SJCRH30 (cell line): ENCODE data around the gene COL12A1. TPM values are rescaled to one million over a fixed set of nuclear protein-coding genes. Genes with fewer than 3 reads are reported as not detected.

ENCODE experiments used
- DNase-seq, 2 experiments: peaks; one replicate each; pipeline ENCODE4 v3.0.0-alpha.2; 2015 to 2020
- H3K27ac ChIP-seq: fragments of 250-450 bp; sonication (Bioruptor Pico); 2 replicates; pipeline ENCODE4 v1.5.1; 2020; ENCODE audit warnings: mild to moderate bottlenecking, moderate library complexity
- H3K27me3 ChIP-seq: fragments of 250-450 bp; sonication (Bioruptor Pico); 2 replicates; pipeline ENCODE4 v1.5.1; 2020; ENCODE audit warnings: mild to moderate bottlenecking, moderate library complexity
- H3K36me3 ChIP-seq: fragments of 250-450 bp; sonication (Bioruptor Pico); 2 replicates; pipeline ENCODE4 v1.5.1; 2020; ENCODE audit warnings: mild to moderate bottlenecking, moderate library complexity
- H3K4me1 ChIP-seq: fragments of 250-450 bp; sonication (Bioruptor Pico); 2 replicates; pipeline ENCODE4 v1.5.1; 2020; ENCODE audit warnings: mild to moderate bottlenecking, moderate library complexity
- H3K4me3 ChIP-seq: fragments of 250-450 bp; sonication (Bioruptor Pico); 2 replicates; pipeline ENCODE4 v1.5.1; 2020; ENCODE audit warnings: mild to moderate bottlenecking, moderate library complexity
- H3K9me3 ChIP-seq: fragments of 250-450 bp; sonication (Bioruptor Pico); replicated peaks from 2 replicates; pipeline ENCODE4 v1.5.1; 2020; ENCODE audit warnings: mild to moderate bottlenecking, moderate library complexity
- total RNA-seq: library from RNA; depleted of rRNA; stranded (reverse); fragments of >200 nt; shearing (Covaris generic); gene quantifications from 2 replicates; pipeline ENCODE4 v1.2.3, GENCODE V29; 2014

The COL12A1 gene
- total RNA-seq, 1 experiment from 2014 or later: 62.1 TPM

DNA sequence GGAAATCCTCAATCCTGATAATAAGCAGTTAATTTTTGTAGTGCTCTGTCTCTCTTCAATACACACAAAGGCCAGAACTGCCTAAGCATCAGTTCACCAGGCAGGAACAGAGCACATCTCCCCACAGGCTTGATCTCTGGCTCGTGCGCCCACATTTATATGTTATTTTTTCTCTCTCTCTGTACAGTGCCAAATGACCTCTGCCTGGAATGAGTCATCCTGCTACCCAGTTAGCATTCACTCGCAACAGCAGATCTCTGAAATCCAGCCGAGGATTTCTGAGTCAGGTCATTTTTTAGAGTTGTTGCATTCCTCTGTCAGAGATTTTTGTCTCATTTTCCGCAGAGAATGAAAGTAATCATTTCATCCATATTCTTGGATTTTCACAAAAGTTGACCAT, 107.1 kb downstream of the COL12A1 start:
- Histone ChIP-seq H3K4me3 (no peak overlapping the region), H3K36me3 (peaks cover 54% of the 10 kb centered on the region), H3K27me3 (no peaks in the 10 kb centered on the region), H3K27ac (no peak overlapping the region), H3K9me3 (no peaks in the 10 kb centered on the region), H3K4me1 (no peaks in the 10 kb centered on the region; the same call in 1 of the 2 replicates)
- peak; percentile 46 to 62 for DNase-seq

DNA sequence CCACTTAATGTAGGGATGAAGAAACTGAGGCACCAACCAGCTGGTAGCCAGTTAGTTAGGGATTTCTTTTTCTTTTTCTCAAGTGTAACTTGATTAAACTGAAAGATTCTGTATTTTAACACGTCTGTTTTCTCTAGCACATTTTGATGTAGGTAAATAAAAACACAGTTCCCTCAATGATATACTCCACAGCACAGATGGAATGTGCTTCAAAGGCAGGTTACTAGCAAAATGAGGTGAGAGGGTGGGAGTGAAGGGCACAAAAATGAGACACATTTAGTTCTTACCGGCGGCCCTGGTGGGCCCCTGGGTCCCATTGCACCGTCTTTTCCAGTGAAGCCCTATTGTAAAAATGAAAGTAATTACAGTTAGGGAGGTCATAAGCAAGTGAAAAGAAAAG, 108.9 kb downstream of the COL12A1 start:
- no peaks in the 10 kb centered on the region; the same call in 1 of the 2 replicates for H3K4me1 ChIP-seq
- no peak for DNase-seq
- H3K9me3 ChIP-seq: no peaks in the 10 kb centered on the region
- H3K36me3 ChIP-seq: peaks cover 46% of the 10 kb centered on the region
- H3K27me3 ChIP-seq: no peaks in the 10 kb centered on the region
- no peak overlapping the region for H3K27ac ChIP-seq
- H3K4me3 ChIP-seq: no peak overlapping the region

DNA sequence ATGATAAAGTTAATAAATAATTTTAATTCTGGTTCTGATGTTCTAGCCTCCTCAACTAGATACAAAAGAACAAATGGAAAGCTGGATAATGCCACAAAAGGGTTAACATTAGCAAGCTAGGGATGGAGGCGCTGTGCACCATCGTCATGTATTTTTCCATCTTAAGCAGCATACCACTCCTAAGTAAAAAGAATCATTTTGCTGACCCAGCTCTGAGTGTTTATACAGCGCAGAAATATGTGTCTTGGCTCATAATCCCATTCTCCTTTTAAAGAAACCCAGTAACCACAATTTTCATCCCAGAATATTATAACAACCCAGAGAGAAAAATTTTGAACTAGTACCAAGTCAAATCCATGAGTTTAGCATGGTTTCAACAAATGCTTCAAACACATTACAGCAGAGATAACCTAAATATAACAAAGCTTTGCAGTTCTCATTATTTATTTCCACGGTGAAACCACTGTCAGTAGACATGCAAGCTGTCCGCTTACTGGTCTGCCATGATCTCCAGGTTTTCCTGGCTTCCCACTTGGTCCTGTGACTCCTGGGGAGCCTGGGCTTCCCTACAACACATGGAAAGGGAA, 111.1 kb downstream of the COL12A1 start:
- Histone ChIP-seq H3K27ac (no peak overlapping the region), H3K4me1 (no peaks in the 10 kb centered on the region; the same call in 1 of the 2 replicates), H3K9me3 (no peaks in the 10 kb centered on the region), H3K36me3 (peaks cover 51% of the 10 kb centered on the region), H3K4me3 (no peak overlapping the region), H3K27me3 (no peaks in the 10 kb centered on the region)
- DNase-seq: no peak

DNA sequence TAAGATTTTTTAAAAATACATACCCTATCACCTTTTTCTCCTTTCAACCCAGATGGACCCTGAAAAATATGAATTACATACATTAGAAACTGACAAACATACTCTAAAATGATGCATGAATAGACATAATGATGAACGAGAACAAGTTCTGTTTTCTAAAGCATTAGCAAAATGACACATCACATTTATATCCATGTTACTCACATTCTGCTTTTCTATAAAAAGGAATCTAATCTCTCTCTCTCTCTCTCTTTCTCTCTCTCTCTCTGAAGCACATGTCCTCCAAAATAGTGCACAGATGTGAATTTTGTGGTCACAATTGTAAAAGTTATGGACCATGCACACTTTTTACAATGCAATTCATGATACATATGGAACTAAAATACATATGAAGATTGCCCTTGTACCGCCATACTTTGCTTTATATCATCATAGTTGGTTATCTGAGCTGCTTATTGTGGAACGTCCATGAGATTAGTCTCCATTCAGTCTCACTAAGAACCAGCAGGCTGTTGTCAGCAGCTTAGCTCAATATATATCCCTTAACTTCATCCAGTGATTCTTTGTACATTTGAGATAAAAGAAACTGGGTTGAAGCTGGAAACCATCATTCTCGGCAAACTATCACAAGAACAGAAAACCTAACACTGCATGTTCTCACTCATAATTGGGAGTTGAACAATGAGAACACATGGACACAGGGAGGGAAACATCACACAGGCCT, 114.2 kb downstream of the COL12A1 start:
- Histone ChIP-seq H3K27me3 (no peaks in the 10 kb centered on the region), H3K4me3 (no peak overlapping the region), H3K9me3 (no peaks in the 10 kb centered on the region), H3K4me1 (no peaks in the 10 kb centered on the region), H3K36me3 (peaks cover 51% of the 10 kb centered on the region), H3K27ac (no peak overlapping the region)
- no peak for DNase-seq

DNA sequence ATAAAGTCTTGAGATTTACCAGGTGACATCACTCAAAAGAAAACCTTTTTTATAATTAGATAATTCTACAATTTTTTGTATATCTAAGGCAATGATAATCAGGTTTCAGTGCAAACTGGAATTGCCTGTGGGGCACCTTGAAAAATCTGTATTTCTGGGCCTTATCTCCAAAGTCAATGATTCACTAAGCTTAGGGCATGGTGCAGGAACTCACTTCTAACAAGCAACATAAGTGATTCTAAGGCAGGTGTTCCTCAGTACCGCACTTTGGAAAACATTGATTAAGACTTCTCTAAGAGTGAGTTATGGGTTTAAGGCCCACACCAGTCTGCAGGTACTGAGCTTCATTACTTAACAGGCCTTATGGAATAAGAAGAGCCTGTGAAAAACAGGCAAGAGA, 115.3 kb downstream of the COL12A1 start:
- Histone ChIP-seq H3K4me1 (no peaks in the 10 kb centered on the region), H3K9me3 (no peaks in the 10 kb centered on the region), H3K27ac (no peak overlapping the region), H3K4me3 (no peak overlapping the region), H3K36me3 (peaks cover 48% of the 10 kb centered on the region), H3K27me3 (no peaks in the 10 kb centered on the region)
- no peak for DNase-seq

DNA sequence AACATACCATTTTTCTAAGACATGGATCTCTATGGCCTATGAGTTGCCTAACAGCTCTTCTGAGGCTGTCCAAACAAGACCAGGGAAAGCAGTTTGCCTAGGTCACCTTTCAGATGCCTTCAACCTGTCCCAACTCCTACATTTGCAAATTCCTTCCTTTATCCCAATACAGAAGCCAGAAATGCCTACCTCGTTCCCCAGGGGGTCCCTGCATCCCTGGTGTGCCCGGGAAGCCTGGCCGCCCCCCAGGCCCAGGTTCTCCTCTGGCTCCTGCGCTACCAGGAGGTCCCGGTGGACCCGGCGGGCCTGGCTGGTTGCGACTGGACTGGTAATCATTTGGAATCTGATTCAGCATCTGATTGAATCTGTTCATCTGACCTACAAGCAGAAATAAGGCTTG, 115.9 kb downstream of the COL12A1 start:
- H3K4me1 ChIP-seq: no peaks in the 10 kb centered on the region
- no peak overlapping the region for H3K4me3 ChIP-seq
- DNase-seq: no peak
- no peaks in the 10 kb centered on the region for H3K27me3 ChIP-seq
- H3K9me3 ChIP-seq: no peaks in the 10 kb centered on the region
- peaks cover 48% of the 10 kb centered on the region for H3K36me3 ChIP-seq
- no peak overlapping the region for H3K27ac ChIP-seq

DNA sequence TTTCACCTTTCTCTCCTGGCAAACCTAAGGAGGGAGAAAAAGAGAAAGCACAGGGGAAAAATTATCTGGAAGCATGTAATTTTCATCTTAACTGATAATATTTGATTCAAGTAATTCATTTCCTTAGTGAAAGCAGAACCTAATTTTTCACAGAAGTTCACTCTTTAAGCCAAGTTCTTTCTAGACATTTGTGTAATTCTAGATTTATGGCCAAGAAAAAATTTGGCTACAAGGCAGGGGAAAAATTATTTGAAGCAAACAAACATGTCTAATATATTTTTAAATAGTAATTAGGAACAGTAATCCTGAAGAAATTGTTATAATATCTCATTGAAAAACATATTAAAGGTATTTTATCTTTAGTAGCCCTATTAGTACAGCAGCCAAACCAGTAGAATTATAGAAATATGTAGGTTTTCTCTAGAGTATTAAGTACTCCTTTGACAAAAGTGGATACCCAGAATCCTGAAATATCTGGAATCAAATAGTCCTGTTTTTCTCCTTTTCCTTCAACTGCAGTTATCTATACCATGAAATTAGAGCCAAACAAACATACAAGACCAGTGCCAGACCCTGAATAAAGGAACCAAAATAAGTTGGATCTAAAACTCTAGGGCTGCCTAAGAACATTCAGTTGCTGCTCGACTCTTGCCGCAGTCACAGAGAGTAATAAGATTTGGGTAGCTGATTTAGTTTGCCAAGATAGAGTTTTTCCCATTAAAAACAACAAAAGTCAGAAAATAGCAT, 116.5 kb downstream of the COL12A1 start:
- no peaks in the 10 kb centered on the region for H3K9me3 ChIP-seq
- DNase-seq: no peak
- no peaks in the 10 kb centered on the region for H3K27me3 ChIP-seq
- no peak overlapping the region for H3K4me3 ChIP-seq
- H3K27ac ChIP-seq: no peak overlapping the region
- H3K4me1 ChIP-seq: no peaks in the 10 kb centered on the region
- H3K36me3 ChIP-seq: peaks cover 45% of the 10 kb centered on the region

DNA sequence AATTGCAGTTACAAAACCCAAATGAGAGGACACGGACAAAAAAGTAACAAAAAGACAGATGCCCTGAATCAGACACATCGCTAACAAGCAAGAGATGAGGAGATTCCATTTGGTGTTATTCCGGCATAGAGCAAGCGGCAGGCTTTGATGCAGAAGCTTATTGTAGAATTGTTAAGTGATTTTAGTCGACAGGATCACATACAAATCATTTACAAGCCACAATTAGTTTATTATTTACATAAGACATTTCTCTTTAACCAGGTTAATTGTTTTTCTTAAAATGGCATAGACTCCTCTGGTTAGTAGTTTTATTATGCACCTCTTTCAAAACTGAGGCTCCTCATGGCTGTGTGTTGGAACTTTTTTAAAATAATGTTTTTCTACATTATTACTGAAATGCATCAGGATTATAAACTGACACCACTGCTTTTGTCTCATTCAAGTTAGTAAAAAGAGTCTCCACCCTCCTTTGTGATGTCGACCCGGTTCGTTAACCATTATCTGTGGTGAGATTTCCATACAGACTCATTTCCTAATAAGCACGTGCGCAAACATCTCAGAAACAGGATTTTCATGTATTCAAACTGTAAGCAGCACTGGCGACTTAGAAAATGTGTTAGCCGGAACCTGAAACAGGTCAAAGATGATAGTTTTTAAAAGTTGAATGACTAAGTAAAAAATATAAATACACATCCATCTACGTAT, 119.8 kb downstream of the COL12A1 start:
- Histone ChIP-seq H3K4me1 (no peaks in the 10 kb centered on the region), H3K27ac (no peak overlapping the region), H3K4me3 (no peak overlapping the region), H3K36me3 (peaks cover 32% of the 10 kb centered on the region), H3K9me3 (no peaks in the 10 kb centered on the region), H3K27me3 (no peaks in the 10 kb centered on the region)
- no peak for DNase-seq

DNA sequence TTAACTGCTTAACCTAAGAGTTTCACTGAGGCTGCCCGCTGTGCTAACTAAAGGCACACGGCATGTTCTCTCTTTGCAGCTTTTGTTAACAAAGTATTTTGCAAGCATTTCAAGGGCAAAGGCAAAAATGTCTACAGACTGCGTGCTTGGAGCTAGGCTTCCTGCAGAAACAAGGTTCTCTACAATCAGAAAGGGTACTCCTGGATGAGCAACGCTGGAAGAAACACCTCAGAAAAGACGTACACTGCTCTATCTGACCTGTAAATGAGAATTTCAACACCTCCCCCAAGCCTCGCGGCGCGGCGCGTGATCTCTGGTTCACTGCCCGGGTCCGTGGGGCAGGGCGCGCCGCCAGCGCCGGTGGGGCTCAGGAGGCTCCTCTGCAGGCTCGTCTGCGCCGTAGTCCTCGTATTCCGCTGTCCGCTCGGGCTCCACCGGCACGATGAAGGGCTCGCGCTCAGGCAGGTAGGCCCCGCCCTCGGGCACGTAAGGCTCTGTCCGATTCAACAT, 120.9 kb downstream of the COL12A1 start:
- Histone ChIP-seq H3K27ac (no peak overlapping the region), H3K27me3 (no peaks in the 10 kb centered on the region), H3K4me1 (no peaks in the 10 kb centered on the region), H3K9me3 (no peaks in the 10 kb centered on the region), H3K36me3 (peaks cover 26% of the 10 kb centered on the region), H3K4me3 (no peak overlapping the region)
- no peak for DNase-seq

DNA sequence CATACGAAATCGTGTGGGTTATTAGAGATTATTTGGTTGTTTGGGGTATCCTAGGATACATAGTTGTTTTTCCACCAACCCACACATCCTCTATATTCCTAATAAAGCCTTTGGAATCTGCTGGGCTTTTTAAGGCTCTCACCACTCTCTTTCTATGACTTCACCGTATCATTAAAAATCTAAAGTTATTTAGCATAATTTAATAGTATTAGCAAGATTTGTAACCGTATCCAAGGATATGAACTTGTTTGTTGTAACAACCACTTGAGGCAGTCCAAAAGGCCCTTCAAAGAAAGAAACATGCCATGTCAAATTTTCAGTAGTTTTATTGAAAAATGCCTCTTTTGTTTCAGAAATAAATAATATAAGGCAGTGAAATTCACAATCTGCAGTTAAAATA, 121.8 kb downstream of the COL12A1 start:
- Histone ChIP-seq H3K36me3 (peaks cover 18% of the 10 kb centered on the region), H3K9me3 (no peaks in the 10 kb centered on the region), H3K27ac (no peak overlapping the region), H3K4me3 (no peak overlapping the region), H3K27me3 (no peaks in the 10 kb centered on the region), H3K4me1 (no peaks in the 10 kb centered on the region)
- DNase-seq: no peak

DNA sequence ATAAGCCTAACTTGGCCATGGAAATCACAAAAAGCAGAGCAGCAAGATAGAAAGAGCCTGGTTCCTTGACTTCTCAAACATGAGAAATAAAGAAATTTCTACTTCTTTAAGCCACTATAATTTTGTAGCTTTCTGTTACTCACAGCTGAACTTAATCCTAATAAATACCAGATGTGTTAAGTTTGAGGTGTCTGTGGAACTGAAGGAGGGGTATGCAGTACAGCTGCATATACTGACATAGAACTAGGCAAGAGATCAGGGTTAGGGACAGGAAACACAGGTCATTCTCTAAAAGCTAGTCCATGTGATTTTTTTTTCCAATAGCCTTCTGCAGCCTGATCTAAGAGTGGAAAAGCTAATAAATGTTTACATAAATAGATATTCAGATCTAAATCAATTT, 123.9 kb downstream of the COL12A1 start:
- H3K36me3 ChIP-seq: peaks cover 9% of the 10 kb centered on the region
- H3K27me3 ChIP-seq: no peaks in the 10 kb centered on the region
- H3K9me3 ChIP-seq: no peaks in the 10 kb centered on the region
- no peak overlapping the region for H3K4me3 ChIP-seq
- no peaks in the 10 kb centered on the region for H3K4me1 ChIP-seq
- DNase-seq: no peak
- H3K27ac ChIP-seq: no peak overlapping the region

DNA sequence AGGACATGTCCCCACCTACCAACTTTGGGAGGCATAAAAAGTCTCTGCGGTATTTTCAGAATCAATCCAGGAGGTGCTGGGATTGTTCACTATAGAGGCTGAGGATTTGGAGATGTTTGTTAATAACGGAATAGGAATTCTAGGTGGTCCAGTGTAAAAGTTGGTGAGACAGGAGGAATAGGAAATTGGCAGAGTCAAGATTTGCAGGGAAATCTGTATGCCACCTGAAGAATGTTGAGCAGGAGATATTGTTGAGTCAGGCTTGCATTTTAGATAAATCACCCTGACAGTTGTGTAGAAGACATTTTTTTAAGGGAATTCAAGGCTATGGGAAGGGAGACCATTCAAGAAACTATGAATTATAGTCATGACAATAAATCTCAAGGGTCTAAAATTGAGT, 124.8 kb downstream of the COL12A1 start:
- no peaks in the 10 kb centered on the region for H3K9me3 ChIP-seq
- no peak overlapping the region for H3K27ac ChIP-seq
- H3K27me3 ChIP-seq: no peaks in the 10 kb centered on the region

DNA sequence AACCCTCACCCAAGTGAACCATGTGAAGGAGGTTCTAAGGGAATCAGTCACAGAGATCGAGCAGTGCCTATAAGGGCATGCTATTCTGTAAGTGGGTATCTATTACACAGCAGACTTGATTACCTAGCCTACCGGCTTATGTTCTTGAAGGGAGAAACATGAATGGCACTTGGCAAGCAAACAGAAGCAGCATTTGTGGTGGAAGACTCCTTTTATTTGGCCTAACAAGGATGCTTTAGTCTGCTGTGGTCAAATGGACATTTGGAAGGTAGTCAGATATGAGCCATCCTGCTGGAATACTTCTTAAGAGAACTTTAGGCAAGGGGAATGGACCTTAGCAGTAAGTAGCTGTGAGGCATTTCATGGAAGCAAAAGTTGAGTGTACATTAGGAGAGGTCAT, 126.3 kb downstream of the COL12A1 start:
- DNase-seq: no peak
- H3K27me3 ChIP-seq: no peaks in the 10 kb centered on the region
- H3K9me3 ChIP-seq: no peaks in the 10 kb centered on the region
- H3K4me3 ChIP-seq: no peak overlapping the region
- no peaks in the 10 kb centered on the region; the same call in 1 of the 2 replicates for H3K36me3 ChIP-seq
- no peak overlapping the region for H3K27ac ChIP-seq
- no peaks in the 10 kb centered on the region for H3K4me1 ChIP-seq

More for the DNA sequence above, 124.8 kb downstream of the COL12A1 start:
- peaks cover 3% of the 10 kb centered on the region for H3K36me3 ChIP-seq
- no peak for DNase-seq
- H3K4me1 ChIP-seq: no peaks in the 10 kb centered on the region
- no peak overlapping the region for H3K4me3 ChIP-seq

DNA sequence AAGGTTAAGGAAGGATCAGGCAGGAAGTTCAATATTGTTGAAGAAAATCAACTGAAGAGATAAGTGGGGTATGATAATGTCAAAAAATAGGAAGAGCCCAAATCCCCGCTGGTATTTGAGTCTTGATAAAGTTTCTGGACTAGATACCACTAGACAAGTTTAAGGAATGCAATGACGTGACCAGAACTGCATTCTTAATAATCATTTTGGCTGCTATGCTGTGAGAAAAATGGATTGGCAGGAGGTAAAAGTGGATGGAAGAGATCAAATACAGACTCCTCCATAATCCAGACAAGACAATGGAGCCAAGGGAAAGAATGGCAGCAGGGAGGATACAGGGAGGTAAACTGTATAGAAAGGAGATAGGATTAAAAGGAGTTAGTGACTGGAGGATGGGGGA, 128.2 kb downstream of the COL12A1 start:
- no peaks in the 10 kb centered on the region for H3K27me3 ChIP-seq
- H3K4me3 ChIP-seq: no peak overlapping the region
- H3K9me3 ChIP-seq: no peaks in the 10 kb centered on the region
- no peaks in the 10 kb centered on the region for H3K4me1 ChIP-seq
- DNase-seq: no peak
- H3K27ac ChIP-seq: no peak overlapping the region
- H3K36me3 ChIP-seq: peaks cover 3% of the 10 kb centered on the region; the same call in 1 of the 2 replicates

DNA sequence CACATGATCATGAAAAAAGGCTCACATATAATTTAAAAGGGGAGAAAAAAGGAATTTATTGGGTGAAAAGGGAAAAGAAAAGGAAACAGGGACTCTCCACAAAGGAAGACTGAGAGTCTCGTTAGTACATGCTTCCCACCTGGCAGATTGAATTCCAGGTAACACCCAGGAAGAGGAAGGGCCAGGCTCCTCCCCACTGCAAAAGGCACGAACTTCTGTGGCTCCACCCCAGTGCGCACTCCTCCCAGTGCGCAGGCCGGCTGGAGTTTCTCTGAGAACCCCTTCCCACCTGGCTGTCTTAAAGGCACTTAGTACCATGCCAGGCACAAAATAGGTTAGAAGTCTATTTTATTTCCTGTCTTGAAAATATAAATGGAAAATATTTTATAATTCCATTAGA, 129.8 kb downstream of the COL12A1 start:
- Histone ChIP-seq H3K4me3 (no peak overlapping the region), H3K27ac (no peak overlapping the region), H3K9me3 (no peaks in the 10 kb centered on the region), H3K36me3 (peaks cover 3% of the 10 kb centered on the region; the same call in 1 of the 2 replicates), H3K4me1 (no peaks in the 10 kb centered on the region), H3K27me3 (no peaks in the 10 kb centered on the region)
- DNase-seq: no peak
